PC-9 (cell line): Measurements from ENCODE around the gene TMEM238L. TPM values are rescaled to one million over a fixed set of nuclear protein-coding genes. Genes with fewer than 3 reads are reported as not detected.

Source experiments
- BruUV-seq: library from RNA; stranded (reverse); fragments of 400-500 nt; replicated peaks from 2 replicates; lab custom pipeline; 2021; lab: Mats Ljungman, UMichigan
- CTCF ChIA-PET: fragments of 300-600 bp; sonication (Branson Sonifier 250); formaldehyde crosslinking; loops from one replicate; lab custom pipeline; 2022; ENCODE audit warnings: antibody characterized with exemption; lab: Charles Lee
- POLR2A ChIA-PET: fragments of 300-600 bp; sonication (Branson Sonifier 250); formaldehyde crosslinking; loops from one replicate; lab custom pipeline; 2022; ENCODE audit warnings: antibody characterized with exemption; ENCODE audit not compliant: unreplicated experiment; lab: Charles Lee
- DNase-seq, 2 experiments: peaks; one replicate each; pipeline versions ENCODE4 v3.0.0 to v3.0.0-alpha.2; 2015 to 2022; ENCODE audit warnings: mixed read lengths in 1 of 2
- H2AFZ ChIP-seq: fragments of 200-600 bp; sonication (generic); 2 replicates; pipeline ENCODE4 v1.8.1; 2017; ENCODE audit warnings: antibody characterized with exemption
- H3F3A ChIP-seq: fragments of 200-600 bp; sonication (generic); 2 replicates; pipeline ENCODE4 v1.8.1; 2017; ENCODE audit warnings: antibody characterized with exemption, mild to moderate bottlenecking, low read depth; ENCODE audit not compliant: insufficient read depth
- H3K27ac ChIP-seq: fragments of 200-600 bp; sonication (generic); 2 replicates; pipeline ENCODE4 v1.6.1; 2016; ENCODE audit warnings: mixed run types
- H3K27me3 ChIP-seq: fragments of 200-600 bp; sonication (generic); 2 replicates; pipeline ENCODE4 v1.6.1; 2016; ENCODE audit warnings: low read depth, mixed run types; ENCODE audit not compliant: insufficient read depth
- H3K36me3 ChIP-seq: fragments of 200-600 bp; sonication (generic); 2 replicates; pipeline ENCODE4 v1.6.1; 2016; ENCODE audit warnings: low read depth, mixed run types
- H3K4me1 ChIP-seq: fragments of 200-600 bp; sonication (generic); replicated peaks from 2 replicates; pipeline ENCODE4 v1.6.1; 2016; ENCODE audit warnings: mixed run types; ENCODE audit not compliant: insufficient read depth
- H3K4me2 ChIP-seq: fragments of 200-600 bp; sonication (generic); 2 replicates; pipeline ENCODE4 v1.6.1; 2017; ENCODE audit warnings: mixed run types
- H3K4me3 ChIP-seq: fragments of 200-600 bp; sonication (generic); 2 replicates; pipeline ENCODE4 v1.6.1; 2016; ENCODE audit warnings: mixed run types
- H3K79me2 ChIP-seq: fragments of 200-600 bp; sonication (generic); 2 replicates; pipeline ENCODE4 v1.6.1; 2017; ENCODE audit warnings: low read depth, mixed run types
- H3K9me2 ChIP-seq: fragments of 200-600 bp; sonication (generic); 2 replicates; pipeline ENCODE4 v1.8.1; 2017; ENCODE audit warnings: mild to moderate bottlenecking; ENCODE audit not compliant: insufficient read depth
- H3K9me3 ChIP-seq: fragments of 200-600 bp; sonication (generic); 2 replicates; pipeline ENCODE4 v1.8.1; 2016; ENCODE audit warnings: low read depth; ENCODE audit not compliant: insufficient read depth
- H4K20me1 ChIP-seq: fragments of 200-600 bp; sonication (generic); 2 replicates; pipeline ENCODE4 v1.8.1; 2017; ENCODE audit not compliant: insufficient read depth
- EZH2 ChIP-seq: fragments of 200-600 bp; sonication (generic); IDR thresholded peaks from 2 replicates; pipeline ENCODE4 v1.8.0; 2017; ENCODE audit warnings: antibody characterized with exemption, low read depth
- intact Hi-C: fragments of 100-400 bp; cut with micrococcal nuclease; formaldehyde crosslinking; loops from one replicate; pipeline ENCODE4 v1.10.0; 2022; ENCODE audit not compliant: unreplicated experiment
- total RNA-seq: library from RNA; stranded (reverse); gene quantifications from 2 replicates; pipeline ENCODE4 v1.2.3, GENCODE V29; 2021
- TF ChIP-seq, protein P1 (sequence below): fragments of 200-600 bp; sonication (generic); conservative IDR thresholded peaks from 2 replicates; pipeline ENCODE4 v1.6.1; 2017; ENCODE audit warnings: mixed run types, antibody characterized with exemption, mild to moderate bottlenecking, moderate library complexity

Gene TMEM238L
- total RNA-seq, 1 experiment from 2014 or later, result not detected

DNA sequence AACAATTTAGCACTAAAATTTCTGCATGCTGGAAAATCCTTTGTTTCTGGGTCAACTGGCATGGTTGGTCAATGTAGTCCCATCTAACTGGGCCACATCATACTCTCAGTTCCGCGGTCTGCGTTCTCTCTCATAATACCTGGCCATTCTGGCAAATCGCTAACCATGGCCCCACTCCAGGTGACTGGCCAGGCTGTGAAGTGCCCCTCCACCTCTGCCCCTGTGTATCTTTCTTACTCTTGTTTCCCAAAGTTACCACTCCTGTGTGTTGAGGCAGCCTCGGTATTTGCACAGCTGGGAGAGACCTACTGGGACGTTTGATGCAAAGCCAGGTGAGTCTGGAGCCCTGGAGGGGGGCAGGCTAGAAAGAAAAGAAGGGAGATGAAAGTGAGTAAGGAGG is 2.0 kb upstream of the TMEM238L start:
- CTCF ChIA-PET, result no interaction called here
- POLR2A ChIA-PET, result no interaction called here
- no TSS peak for BruUV-seq
- H4K20me1 ChIP-seq, result no peaks in the 10 kb centered on the region
- TF ChIP-seq, protein P1, sequence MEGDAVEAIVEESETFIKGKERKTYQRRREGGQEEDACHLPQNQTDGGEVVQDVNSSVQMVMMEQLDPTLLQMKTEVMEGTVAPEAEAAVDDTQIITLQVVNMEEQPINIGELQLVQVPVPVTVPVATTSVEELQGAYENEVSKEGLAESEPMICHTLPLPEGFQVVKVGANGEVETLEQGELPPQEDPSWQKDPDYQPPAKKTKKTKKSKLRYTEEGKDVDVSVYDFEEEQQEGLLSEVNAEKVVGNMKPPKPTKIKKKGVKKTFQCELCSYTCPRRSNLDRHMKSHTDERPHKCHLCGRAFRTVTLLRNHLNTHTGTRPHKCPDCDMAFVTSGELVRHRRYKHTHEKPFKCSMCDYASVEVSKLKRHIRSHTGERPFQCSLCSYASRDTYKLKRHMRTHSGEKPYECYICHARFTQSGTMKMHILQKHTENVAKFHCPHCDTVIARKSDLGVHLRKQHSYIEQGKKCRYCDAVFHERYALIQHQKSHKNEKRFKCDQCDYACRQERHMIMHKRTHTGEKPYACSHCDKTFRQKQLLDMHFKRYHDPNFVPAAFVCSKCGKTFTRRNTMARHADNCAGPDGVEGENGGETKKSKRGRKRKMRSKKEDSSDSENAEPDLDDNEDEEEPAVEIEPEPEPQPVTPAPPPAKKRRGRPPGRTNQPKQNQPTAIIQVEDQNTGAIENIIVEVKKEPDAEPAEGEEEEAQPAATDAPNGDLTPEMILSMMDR, result no peak
- no peak for TF ChIP-seq EZH2
- no peaks in the 10 kb centered on the region for H3K9me2 ChIP-seq
- H2AFZ ChIP-seq, result no peak overlapping the region
- no peaks in the 10 kb centered on the region for H3K79me2 ChIP-seq
- H3K36me3 ChIP-seq, result no peaks in the 10 kb centered on the region
- no peaks in the 10 kb centered on the region for H3K9me3 ChIP-seq
- H3F3A ChIP-seq, result no peaks in the 10 kb centered on the region
- H3K4me2 ChIP-seq, result no peak overlapping the region
- no peak for DNase-seq
- no peaks in the 10 kb centered on the region for H3K4me1 ChIP-seq
- H3K27ac ChIP-seq, result no peak overlapping the region
- H3K27me3 ChIP-seq, result peaks cover 9% of the 10 kb centered on the region; the same call in 1 of the 2 replicates
- intact Hi-C loops, result no loop called here
- H3K4me3 ChIP-seq, result no peak overlapping the region

DNA sequence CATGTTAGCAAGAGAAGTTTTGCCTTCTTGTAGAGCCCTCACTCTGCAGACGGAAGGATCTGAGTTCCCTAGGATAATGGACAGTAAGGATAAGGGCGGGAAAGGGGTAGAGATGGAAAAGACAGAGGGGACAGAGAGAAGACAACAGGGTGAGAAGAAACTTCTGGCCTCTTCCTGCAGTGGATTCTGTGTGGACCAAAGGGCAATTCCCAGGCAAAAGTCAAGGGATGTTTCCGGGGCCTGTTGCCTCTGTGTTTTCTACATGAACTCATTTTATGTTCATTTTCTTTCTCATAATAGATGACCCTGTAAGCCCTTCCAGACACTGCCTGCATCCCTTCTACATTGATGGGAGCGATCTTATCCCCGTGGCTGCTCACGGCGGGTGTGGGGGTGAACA is 647 bp upstream of the TMEM238L start:
- Histone ChIP-seq H3K9me3 (no peaks in the 10 kb centered on the region), H3K4me2 (no peak overlapping the region), H3K36me3 (no peaks in the 10 kb centered on the region), H3K27me3 (no peaks in the 10 kb centered on the region), H3K4me1 (no peaks in the 10 kb centered on the region), H3K9me2 (no peaks in the 10 kb centered on the region), H3F3A (no peaks in the 10 kb centered on the region), H3K4me3 (no peak overlapping the region), H3K79me2 (no peaks in the 10 kb centered on the region), H2AFZ (no peak overlapping the region), H4K20me1 (no peaks in the 10 kb centered on the region), H3K27ac (no peak overlapping the region)
- no peak for DNase-seq
- intact Hi-C loops, result no loop called here
- CTCF ChIA-PET, result no interaction called here
- TF ChIP-seq, protein P1, result no peak
- no peak for TF ChIP-seq EZH2
- no TSS peak for BruUV-seq
- POLR2A ChIA-PET, result no interaction called here

DNA sequence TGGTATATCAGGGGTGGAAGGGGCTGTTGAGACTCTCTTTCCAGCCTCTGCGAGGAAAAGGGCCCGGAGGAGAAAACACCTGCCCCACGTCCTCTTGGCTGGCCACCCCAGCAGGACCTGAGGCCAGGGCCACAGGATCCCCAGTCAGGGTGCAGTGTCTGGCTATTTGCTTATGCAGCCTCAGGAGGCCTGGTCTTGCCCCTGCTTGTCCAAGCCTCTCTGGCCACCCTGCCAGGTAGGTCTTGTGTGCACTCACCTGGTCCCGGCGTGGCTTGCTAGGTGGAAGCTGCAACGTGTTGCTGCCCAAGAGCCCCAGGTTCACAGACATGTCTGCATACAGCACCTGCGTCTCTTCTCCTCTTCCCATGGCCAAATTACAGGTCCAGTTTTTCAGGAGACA is 549 bp downstream of the TMEM238L start:
- Histone ChIP-seq H3K27me3 (no peaks in the 10 kb centered on the region), H3K36me3 (no peaks in the 10 kb centered on the region), H3K9me3 (no peaks in the 10 kb centered on the region), H3K27ac (no peak overlapping the region), H3K9me2 (no peaks in the 10 kb centered on the region), H3F3A (no peaks in the 10 kb centered on the region), H2AFZ (no peak overlapping the region), H3K79me2 (no peaks in the 10 kb centered on the region), H4K20me1 (no peaks in the 10 kb centered on the region), H3K4me3 (no peak overlapping the region), H3K4me1 (no peaks in the 10 kb centered on the region), H3K4me2 (no peak overlapping the region)
- ChIA-PET CTCF (no interaction called here), POLR2A (no interaction called here)
- intact Hi-C loops, result no loop called here
- no TSS peak for BruUV-seq
- no peak for DNase-seq
- TF ChIP-seq, protein P1, result no peak
- TF ChIP-seq EZH2, result no peak
